ENCODE results near the gene ATP6AP1. TPM values are rescaled to one million over a fixed set of nuclear protein-coding genes. Genes with fewer than 3 reads are reported as not detected.

Gene ATP6AP1
- total and polyA plus RNA-seq, 2 of the 13 experiments (the other 11 are each of a cell fraction or from before 2014, with no cell fraction given): 56.7 to 110 TPM

- Histone ChIP-seq H3K4me2 (ENCODE audit: low read depth, low read length) (no peak overlapping the region), H3K27me3 (ENCODE audit: control insufficient read depth in 1 of 2, insufficient read depth in 2 of 2, low read length in 2 of 2) (no peaks in the 10 kb centered on the region), H3K4me1 (ENCODE audit: insufficient read depth, low read length) (peaks cover 8% of the 10 kb centered on the region), H2AFZ (ENCODE audit: low read length) (no peak overlapping the region), H3K27ac (ENCODE audit: extremely low read length, insufficient read depth, low read length) (peak overlapping the region; percentile 46), H3K79me2 (ENCODE audit: insufficient read depth, low read length) (peaks cover 14% of the 10 kb centered on the region), H4K20me1 (ENCODE audit: insufficient read depth, low read length) (no peaks in the 10 kb centered on the region), H3K9ac (ENCODE audit: insufficient read depth, low read depth, low read length) (peak overlapping the region; percentile 60; the same call in 1 of the 2 replicates), H3K36me3 (replicated peaks in 1 of 2; ENCODE audit: control insufficient read depth in 1 of 2, insufficient read depth in 2 of 2, low read length in 2 of 2) (no peaks in the 10 kb centered on the region; a peak in 3 of 5 replicates), H3K9me3 (ENCODE audit: low read length) (no peaks in the 10 kb centered on the region), H3K4me3 (replicated peaks in 1 of 3; ENCODE audit: insufficient read depth in 1 of 3, low read depth in 2 of 3, low read length in 3 of 3) (peak overlapping the region; percentile 54 to 87 (median 72); a peak in 4 of 6 replicates)
- ATAC-seq: peak; percentile 42
- WGBS (ENCODE audit: low lambda C conversion rate): 98% methylated on average over 9 of the region's 78 CpGs
- no peak for FAIRE-seq
- intact Hi-C loops (cut with micrococcal nuclease; ENCODE audit: unreplicated experiment): no loop called here
- CTCF ChIA-PET (ENCODE audit: low intra/inter-chr PET ratio, low total read pairs): no interaction called here
- POLR2A ChIA-PET: no interaction called here
- no TSS peak for BruUV-seq (replicated peaks)
- in situ Hi-C loops (cut with HindIII; ENCODE audit: extremely low pct_ligation_motif_present, low pct_unique_long_range_greater_than_20kb): no loop called here
- no peak for DNase-seq (ENCODE audit: low spot score)
- 0 out of 2 replicates have a peak, but pooled peaks have one; percentile 11 for TF ChIP-seq ZBTB38 (CRISPR knock-in tag; IDR thresholded peaks at IDR 0.05)
- no peak for TF ChIP-seq NBN (conservative IDR thresholded peaks at IDR 0.05)
- TF ChIP-seq ZNF510 (CRISPR knock-in tag; IDR thresholded peaks at IDR 0.05; ENCODE audit: low read depth): no peak
- TF ChIP-seq PRDM4 (CRISPR knock-in tag; IDR thresholded peaks at IDR 0.05; ENCODE audit: borderline replicate concordance): no peak
- TF ChIP-seq XRCC5 (optimal IDR thresholded peaks at IDR 0.05; ENCODE audit: low read length): no peak
- no peak for TF ChIP-seq ZSCAN5A (CRISPR knock-in tag; IDR thresholded peaks at IDR 0.05; ENCODE audit: borderline replicate concordance)
- no peak for TF ChIP-seq SNAPC2 (CRISPR knock-in tag; IDR thresholded peaks at IDR 0.05)
- TF ChIP-seq ATF5 (CRISPR knock-in tag; IDR thresholded peaks at IDR 0.05; ENCODE audit: low read depth): no peak
- TF ChIP-seq GRHL1 (CRISPR knock-in tag; conservative IDR thresholded peaks at IDR 0.05): no peak
- no peak for TF ChIP-seq ZNF691 (CRISPR knock-in tag; IDR thresholded peaks at IDR 0.05; ENCODE audit: borderline replicate concordance, low read depth)
- TF ChIP-seq MLLT10 (CRISPR knock-in tag; IDR thresholded peaks at IDR 0.05): no peak
- peak; percentile 7 for TF ChIP-seq AGO1 (IDR thresholded peaks at IDR 0.05; ENCODE audit: low read depth, low read length, poor library complexity, severe bottlenecking)
- no peak for TF ChIP-seq SMARCC2 (IDR thresholded peaks at IDR 0.05)
- no peak for TF ChIP-seq MIER3 (CRISPR knock-in tag; IDR thresholded peaks at IDR 0.05; ENCODE audit: borderline replicate concordance)
- TF ChIP-seq RBFOX2 (IDR thresholded peaks at IDR 0.05; ENCODE audit: low read depth, low read length): 0 out of 2 replicates have a peak, but pooled peaks have one; percentile 40
- peak; percentile 54; the same call in 1 of the 2 replicates for TF ChIP-seq ZBTB14 (CRISPR knock-in tag; IDR thresholded peaks at IDR 0.05)
Observed at GRCh38 chrX:154436374-154436982, 8.0 kb downstream of the ATP6AP1 start.
